ENCODE results near the gene KRT84.
A peak's percentile ranks its signal among the peaks of the same experiment; 100 is the strongest.
"Not testable (repeated sequence)": the region's sequence is repeated elsewhere in the genome, so short reads cannot be mapped to it uniquely, and the experiment has no call there.

Gene KRT84

DNA sequence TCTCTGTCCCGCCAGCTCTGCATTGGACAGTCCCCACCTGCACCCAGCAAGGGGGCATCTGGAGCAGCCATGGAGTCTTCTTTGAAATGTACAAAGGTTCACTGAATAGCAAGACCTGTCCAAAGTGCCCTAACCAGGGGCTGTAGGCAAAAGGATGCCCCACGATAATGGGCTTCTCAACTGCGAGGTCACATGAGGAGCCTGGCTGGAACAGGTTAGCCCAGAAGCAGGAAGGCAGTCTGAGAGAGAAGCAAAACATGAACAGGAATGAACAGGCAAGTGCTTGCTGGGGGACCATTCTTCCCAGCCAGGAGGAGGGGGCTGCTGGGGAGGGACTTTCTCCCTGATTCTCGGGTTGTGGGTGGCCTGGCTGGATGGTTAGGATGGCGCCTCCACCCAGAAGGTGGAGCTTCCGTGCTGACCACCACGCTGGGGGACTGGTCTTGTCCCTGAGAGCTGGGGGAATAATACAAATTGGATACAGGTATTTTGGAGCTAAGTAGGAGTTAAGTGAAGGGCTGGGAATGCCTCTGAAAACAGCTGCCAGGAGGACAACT is 25.3 kb downstream of the KRT84 start:
- DNase-seq (ENCODE audit: low spot score) = no peak

DNA sequence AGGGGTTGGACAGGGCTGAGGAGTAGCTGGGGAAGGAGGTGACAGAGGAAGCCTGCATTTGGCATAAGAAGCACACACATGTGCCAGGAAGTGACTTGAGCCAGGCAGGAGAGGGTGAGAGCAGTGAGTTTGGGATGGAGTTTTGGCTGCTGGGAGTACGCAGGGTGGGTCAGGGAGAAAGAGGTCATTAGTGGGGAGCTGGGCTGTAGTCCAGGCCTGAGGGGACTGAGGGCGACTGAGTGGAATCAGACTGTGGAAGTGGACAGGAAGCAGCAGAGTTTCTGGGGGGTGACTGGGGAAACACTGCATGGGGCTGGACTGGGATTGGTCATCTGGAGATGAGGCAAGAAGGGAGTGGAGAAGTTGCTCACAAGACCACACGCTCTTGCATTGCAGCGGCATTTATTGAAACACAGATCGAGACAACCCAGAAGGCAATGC is 25.8 kb downstream of the KRT84 start:
- no peak for DNase-seq (ENCODE audit: low spot score)

DNA sequence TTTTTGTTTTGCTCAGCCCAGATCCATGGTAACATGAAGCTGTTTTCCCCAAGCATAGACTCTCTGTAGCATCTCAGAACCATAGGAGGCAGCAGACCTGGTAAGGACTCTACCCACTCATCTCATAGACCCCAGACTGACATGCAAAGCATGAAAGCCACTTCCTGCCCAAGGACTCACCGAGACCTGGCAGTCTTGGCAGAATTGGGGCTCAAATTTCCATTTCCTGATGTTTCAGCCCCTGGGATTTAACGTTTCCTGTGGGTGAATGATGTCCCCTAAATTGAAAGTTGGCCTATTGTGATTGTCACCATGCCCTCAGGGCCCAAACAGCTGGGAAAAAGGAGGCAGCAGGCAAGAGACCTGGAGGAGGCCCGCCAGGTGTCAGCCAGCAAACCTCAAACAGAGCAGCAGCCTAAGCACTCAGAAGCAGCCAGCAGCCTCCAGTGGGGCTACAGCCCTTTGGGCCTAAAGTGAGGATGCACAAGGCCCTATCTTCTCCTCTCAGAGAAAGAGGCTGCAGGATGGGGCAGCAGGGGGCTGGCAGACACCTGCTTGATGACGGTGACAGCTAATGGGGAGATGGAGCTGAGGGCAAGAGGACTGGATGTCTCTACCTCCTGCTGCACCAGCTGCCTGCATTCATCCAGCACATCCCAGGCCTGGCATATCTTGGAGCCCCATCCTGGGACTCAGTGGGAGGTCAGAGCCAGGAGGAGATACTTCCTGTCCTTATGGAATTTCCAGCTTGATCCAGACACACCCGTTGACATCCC is 26.7 kb downstream of the KRT84 start:
- DNase-seq (ENCODE audit: low spot score) = peak; percentile 5

DNA sequence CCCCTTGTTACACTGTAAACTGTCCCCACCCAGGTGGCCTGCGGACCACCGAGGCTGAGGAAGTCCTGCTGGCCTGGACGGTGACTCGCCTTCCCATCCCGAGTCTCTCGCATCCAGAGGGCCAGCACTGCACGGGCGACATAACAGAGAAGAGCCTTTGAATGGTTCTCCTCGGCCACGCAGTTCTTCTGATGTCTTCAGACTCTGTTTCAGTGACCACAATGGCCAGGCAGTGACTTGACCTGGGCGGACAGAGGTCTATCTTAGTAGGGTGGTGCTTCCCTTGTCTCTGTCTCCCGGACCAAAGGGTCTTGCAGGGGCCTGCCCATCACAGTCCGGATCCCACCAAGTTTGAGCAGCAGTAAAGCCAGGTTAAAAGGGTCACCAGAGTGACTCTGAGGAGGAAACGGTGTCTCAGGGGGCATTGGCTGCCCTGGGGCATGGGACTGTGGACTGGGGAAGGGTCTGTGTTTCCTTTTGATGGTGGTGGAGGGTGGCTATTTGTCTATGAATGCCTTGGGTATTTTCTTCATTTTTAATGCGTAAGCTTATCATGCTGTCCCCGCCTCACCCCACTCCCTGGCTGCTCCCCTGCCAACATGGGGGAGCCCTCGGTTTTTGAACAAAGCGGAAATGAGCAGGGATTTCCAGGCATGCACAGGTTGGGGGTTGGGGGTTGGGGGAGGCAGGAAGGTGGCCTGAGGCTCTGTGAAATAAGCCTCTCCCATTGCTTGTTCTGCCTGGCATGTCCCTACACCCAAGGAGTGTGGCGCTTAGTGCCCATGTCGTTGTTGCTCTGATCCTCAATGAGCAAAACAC is 28.5 kb downstream of the KRT84 start:
- DNase-seq (ENCODE audit: low spot score) = no peak

DNA sequence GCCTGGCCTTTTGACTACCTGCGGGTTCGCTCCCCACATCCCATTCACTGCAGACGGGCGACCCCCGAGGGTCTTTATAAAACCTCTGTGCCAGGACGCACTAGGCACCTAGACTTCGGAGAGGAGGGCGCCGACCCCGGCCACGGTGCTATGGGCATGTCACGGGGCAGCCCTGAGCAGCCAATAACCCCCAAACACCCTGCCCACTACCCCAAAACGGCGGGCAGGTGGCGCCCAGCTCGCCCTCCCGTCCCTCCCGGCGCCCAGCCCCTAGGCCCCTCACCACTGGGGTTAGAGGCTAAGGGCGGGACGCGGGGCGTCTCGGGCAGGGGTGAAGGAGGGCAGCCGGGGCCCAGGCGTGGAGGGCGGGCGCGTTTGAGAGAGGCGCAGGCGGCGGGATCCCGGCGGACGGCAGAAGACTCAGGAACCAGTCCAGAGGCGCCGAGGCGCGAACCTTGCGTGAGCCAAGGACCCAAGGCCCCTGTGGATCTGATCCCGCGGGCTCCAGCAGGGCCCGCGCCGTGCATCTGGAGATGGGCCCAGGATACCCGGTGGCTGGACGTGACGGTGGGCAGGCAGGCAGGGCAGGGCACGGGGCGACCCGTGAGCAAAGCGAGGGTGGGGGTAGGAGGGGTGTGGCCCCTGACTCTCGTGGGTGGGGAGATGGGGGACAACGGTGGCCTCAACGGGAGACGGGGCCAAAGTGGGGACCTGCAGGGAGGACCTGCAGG is 29.3 kb downstream of the KRT84 start:
- DNase-seq (ENCODE audit: low spot score) = no peak

DNA sequence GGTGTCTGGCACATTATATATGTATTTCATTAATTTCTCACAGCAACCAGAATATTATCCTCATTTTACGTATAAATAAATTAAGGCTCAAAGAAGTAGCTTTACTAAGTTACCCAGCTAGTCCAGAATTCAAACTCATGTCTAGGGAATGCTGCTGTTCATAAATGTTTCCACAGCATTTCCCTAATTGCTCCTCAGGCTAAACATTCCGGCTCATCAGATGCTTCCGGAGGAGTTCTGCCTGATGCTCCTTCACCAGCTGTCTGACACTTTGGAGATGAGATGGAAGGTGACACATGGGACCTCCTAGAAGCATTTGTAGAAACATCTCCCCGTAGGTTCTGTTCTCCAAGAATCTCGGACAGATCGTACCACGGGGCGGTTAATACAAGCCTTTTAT is 30.3 kb downstream of the KRT84 start:
- DNase-seq (ENCODE audit: low spot score) = no peak

DNA sequence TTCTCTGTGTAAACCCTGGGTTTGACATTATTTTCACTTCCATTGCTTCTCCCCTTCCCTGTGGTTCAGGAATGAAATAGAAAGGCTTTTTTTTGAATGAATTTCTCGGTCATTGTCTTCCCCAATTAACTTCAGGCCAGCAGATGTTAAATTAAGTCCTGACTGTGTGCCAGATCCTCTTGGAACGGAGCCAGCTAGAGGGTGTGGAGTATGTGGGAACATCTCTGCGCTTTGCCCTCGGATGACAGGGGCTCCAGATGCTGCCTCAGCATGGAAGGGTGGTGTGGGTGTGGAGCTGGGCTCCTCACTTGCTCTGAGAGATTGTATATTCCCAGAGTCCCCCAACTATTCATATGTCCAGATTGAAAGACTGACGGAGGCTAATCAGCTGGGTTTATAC is 31.3 kb downstream of the KRT84 start:
- no peak for DNase-seq (ENCODE audit: low spot score)

DNA sequence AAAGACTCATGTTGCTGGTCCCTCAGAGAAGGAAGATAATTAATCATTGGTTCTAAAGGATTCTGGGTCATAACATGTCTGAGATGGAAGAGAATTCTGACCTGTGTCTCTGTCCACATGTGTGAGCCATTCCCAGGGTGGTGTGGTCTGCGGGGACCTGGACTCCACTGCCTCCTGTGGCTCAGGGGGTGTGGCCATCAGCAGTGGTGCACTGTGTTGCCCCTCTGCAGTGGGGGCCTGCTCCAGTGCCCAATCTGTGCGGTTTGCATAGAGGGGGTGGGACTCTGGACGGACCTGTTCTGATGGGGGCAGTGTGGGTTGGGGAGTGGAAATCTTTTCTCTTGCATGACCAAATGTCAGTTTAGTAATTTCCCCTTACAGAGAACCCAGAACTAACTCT is 31.7 kb downstream of the KRT84 start:
- no peak for DNase-seq (ENCODE audit: low spot score)

DNA sequence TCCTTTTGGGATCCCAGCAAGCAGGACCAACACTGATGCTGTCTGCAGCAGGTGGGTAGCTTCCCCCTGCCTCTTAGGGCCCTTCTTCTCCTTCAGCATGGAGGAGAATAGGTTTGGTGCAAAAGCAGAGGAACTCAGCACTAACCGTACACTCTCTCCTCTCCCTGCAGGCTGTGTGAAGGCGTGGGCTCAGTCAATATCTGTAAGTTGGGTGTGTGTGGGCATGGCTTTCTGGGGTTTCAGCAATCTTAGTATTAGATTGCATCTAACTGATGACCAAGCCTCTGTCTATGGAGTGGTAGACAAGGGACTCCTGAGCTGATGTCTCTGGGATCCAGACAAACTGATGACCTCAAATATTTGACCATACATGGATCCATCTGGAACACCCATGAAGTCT is 32.5 kb downstream of the KRT84 start:
- DNase-seq (ENCODE audit: low spot score) = no peak

DNA sequence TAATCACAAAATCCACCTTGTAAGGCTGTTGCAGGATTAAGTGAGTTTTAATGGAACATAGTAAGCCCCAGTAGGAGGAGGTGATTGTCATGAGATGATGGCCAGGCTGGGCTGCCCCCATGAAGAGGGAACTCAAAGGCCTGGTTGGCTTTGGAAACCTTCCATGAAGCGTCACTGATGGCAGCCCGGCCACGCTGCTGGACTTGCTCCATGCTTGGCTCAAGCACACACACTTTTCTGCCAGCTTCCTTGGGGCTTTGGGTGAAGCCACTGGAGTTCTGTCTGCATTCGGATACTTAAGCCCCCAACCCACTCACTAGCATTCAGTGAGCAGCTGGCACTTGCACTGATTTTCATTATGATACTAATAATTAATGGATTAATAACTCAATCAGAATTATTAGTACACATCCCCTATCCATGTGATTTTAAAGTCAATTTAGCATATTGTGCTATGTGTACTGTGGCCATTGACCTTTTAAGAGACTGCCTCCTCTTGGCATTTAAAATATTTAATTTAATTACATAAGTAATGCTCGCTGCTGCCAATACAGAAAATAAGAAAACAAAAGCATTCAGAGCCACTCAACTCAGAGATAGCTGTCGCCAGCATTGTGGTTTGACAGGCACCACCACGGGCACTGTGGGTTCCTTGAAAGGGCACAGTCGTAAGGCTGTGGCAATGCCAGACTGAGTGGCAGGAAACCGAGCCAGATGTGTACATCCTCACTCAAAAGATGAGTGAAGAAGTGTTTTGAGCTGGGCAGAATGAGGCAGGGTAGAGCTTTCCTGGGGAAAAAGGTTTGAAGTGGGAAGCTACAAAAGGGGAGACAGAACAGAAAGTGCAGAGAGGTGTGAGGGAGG is 34.0 kb downstream of the KRT84 start:
- peak; percentile 36 for DNase-seq (ENCODE audit: low spot score)

DNA sequence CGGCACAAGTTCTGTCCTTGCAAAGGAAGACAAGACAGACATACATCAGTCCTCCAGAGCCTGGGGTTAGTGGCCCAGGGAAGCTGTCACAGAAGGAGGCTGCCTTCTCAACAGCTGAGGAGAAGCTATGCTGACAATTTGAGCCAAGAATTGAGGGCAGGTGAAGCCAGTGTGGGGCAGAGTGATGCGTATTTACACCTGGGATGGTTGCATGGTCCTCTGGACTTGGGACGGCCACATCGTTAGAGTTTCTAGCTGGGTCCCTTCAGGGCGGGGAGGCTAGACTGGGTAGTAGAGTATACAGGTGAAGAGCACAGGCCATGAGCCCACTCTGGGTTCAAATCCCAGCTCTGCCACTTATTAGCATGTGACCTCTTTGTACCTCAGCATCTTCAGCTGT is 34.7 kb downstream of the KRT84 start:
- DNase-seq (ENCODE audit: low spot score) = no peak

DNA sequence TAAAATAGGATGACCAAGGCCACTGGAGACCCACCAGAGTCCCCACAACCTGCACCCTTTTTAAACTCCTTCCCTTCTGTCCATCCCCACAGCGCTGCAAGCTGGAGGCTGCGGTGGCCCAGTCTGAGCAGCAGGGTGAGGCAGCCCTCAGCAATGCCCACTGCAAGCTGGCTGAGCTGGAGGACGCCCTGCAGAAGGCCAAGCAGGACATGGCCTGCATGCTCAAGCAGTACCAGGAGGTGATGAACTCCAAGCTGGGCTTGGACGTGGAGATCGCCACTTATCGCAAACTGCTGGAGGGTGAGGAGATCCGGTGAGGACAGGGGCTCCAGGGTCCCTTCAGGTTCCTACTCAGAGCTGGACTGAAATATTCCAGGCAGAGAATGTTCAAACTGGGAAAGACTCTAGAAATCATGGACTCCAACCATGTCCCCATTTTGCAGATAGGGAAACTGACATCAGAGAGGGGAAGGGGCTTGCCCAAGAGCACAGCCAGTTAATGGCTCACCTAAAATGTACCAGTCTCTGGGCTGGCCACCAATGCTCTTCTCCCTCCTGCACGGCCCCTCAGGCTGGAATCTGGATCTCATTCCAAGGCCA is 35.3 kb downstream of the KRT84 start:
- no peak for DNase-seq (ENCODE audit: low spot score)

DNA sequence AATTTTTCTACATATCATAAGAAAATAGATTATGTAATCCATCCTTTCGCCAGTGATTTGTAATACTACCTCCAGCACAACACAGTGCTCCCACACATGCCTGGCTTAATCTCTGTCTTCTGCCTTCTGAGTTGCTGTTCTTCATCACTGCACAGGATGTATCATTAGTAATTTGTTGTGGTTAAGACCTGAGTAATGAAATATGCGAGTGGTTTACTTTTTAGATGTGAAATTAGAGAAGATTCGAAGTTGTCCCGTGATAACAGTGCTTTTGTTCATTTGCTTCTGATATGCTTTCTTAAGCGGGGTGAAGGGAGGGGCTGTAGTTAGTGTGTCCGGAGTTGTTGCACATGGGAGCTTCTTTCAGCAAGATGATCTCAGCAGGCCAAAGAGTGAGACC is 36.3 kb downstream of the KRT84 start:
- no peak for DNase-seq (ENCODE audit: low spot score)

DNA sequence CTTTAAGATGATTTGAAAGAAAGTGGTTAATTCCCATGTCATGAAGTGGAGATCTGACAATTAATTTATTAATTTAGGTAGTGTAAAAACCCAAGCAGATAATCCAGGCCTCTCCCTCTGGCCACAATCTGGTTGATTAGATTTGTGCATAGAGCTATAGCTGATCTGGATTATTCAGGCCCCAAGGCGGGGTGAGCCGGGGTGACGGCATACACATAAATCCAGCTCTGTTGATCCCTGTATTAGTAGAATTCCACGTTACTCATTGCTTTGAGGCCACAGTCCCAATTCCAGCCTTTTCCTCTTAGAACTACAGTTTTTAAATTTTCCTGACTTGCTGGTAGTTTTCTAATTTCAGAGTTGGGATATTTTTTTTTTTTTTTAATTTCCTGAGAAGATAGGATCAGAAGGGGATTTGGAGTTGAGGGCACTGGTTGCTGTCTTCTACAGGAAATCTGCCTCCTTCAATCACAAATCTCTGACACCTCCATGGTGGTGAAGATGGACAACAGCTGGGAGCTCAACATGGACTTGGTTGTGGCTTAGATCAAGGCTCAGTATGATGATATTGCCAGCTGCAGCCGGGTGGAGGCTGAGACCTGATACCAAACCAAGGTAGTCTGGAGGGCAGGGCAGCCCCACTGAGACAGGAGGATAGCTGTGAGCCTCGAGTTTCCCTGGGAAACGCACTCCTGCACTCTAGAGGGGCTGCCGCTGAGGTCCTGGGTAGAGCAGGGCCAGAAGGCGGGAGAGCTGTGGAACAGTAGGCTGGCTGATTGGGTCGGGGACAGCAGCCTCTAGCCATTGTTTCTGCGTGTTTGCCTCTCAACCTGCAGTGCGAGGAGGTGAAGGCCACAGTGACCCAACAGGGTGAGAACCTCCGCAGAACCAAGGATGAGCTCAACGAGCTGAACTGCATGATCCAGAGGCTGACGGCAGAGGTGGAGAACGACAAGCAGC is 37.6 kb downstream of the KRT84 start:
- DNase-seq (ENCODE audit: low spot score) = no peak

DNA sequence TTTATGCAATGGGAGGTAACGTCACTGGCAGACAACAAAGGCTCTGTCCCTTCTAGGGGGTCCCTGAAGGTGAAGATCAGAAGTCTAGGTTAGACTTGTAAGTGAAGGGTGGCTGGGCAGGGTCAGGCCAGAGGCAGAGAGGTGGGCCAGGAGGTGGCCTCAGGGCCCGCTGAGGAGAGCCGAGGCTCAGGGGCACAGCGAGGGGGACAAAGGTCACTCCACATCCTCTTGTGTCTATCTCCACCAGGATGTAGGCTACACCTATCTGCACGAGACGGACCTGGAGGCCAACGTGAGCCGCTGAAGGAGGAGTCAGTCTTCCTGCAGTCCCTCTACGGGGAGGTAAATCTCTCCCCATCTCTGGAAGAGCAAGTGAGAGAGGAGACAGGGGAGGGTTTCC is 38.4 kb downstream of the KRT84 start:
- no peak for DNase-seq (ENCODE audit: low spot score)

DNA sequence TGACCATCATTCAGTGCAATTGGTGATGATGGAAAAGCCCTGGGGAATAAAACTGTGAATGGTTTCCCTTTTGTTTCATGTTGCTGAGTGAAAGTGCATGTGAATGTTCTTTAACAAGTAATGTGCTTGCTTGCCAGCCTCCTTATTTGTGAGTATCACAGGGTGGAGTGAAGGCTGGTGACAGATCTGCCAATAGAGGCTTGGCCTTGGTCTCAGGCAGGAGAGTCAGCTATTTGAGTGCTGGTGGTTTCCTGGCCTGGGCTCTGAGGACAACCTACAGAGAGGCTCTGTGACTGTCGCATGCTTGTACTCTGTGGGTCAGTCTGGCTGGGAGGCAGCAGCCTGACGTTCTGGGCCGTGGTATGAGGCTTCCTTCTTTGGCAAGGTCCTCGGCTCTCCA is 38.9 kb downstream of the KRT84 start:
- DNase-seq (ENCODE audit: low spot score) = no peak

DNA sequence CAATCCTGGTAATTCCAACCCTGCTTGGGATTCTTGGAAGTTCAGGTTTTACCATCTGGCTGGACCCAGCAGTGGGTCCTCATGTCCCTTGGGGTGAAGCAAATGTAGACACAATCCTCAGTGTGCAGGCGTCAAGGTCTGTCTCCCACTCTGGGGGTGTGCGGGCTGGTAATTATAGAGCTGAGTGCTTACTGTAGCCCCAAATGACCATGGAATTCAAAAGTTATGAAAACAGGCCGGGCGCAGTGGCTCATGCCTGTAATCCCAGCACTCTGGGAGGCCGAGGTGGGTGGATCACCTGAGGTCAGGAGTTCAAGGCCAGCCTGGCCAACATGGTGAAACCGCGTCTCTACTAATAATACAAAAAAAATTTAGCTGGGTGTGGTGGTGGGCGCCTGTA is 40.4 kb downstream of the KRT84 start:
- not testable (repeated sequence) for DNase-seq (ENCODE audit: low spot score)

DNA sequence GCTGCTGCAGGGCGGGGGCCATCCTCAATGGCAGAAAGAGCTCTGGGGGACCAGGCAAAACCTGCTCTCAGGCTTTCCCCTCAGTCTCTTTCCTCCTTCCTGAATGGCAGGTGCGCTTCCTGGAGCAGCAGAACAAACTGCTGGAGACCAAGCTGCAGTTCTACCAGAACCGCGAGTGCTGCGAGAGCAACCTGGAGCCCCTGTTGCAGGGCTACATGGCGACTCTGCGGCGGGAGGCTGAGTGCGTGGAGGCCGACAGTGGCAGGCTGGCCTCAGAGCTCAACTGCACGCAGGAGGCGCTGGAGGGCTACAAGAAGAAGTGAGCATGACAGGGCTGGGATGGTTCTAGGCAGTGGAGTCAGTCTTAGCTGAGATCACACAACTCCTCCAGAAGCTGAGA is 41.3 kb downstream of the KRT84 start:
- DNase-seq (ENCODE audit: low spot score) = no peak

DNA sequence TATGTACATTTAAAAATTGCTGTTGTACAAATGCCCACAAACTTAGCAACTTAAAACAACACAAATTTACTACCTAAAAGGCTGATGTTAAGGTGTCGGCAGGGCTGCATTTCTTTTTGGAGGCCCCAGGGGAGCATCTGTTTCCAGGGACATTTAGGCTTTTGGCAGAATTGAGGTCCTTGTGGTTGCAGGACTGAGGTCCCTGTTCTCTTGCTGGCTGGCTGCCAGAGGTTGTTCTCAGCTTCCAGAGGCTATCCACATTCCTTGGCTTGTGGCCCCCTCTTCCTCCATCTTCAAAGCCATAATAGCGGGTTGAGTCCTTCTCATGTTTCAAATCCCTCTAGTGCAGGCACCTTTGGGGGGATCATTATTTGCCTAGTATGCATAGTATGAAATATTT is 41.9 kb downstream of the KRT84 start:
- DNase-seq (ENCODE audit: low spot score) = no peak
